Measurements from ENCODE around the gene CACNG4. TPM values are rescaled to one million over a fixed set of nuclear protein-coding genes. Genes with fewer than 3 reads are reported as not detected.

CACNG4 gene
- total RNA-seq, 1 experiment from 2014 or later = not detected

GRCh38 chr17:66938656-66939055 lies 25.9 kb upstream of the CACNG4 start:
- no peaks in the 10 kb centered on the region for H3K79me2 ChIP-seq (ENCODE audit: insufficient read depth, low read length)
- ChIA-PET RAD21 (ENCODE audit: low non-redundant PET in 1 of 2, low total read pairs in 2 of 2, uncharacterized antibody in 2 of 2, unreplicated experiment in 2 of 2) (no interaction called here), POLR2A (no interaction called here), CTCF (interaction anchor here (0.8 kb wide), 1 partner anchor 12 kb away, joined by 3 read pairs; no protein-coding TSS in a partner anchor)
- TF ChIP-seq SIN3A (IDR thresholded peaks at IDR 0.05; ENCODE audit: low read depth) (no peak), FOSL1 (IDR thresholded peaks at IDR 0.05; ENCODE audit: low read depth) (no peak), ZNF274 (IDR thresholded peaks at IDR 0.05; ENCODE audit: low read depth, low read length) (no peak), ELF1 (IDR thresholded peaks at IDR 0.05; ENCODE audit: borderline replicate concordance, low read depth) (no peak), CBX3 (IDR thresholded peaks at IDR 0.05; ENCODE audit: low read depth) (no peak), SP1 (IDR thresholded peaks at IDR 0.05; ENCODE audit: low read depth) (no peak), JUND (IDR thresholded peaks at IDR 0.05) (no peak), SRF (IDR thresholded peaks at IDR 0.05; ENCODE audit: low read depth) (no peak), YY1 (IDR thresholded peaks at IDR 0.05; ENCODE audit: extremely low read depth, insufficient replicate concordance, low read depth, low read length) (no peak), RAD21 (IDR thresholded peaks at IDR 0.05; ENCODE audit: low read depth) (no peak), POLR2AphosphoS5 (IDR thresholded peaks at IDR 0.05; ENCODE audit: low read depth, low read length) (no peak), EZH2 (IDR thresholded peaks at IDR 0.05) (no peak)
- TF ChIP-seq, protein P1, sequence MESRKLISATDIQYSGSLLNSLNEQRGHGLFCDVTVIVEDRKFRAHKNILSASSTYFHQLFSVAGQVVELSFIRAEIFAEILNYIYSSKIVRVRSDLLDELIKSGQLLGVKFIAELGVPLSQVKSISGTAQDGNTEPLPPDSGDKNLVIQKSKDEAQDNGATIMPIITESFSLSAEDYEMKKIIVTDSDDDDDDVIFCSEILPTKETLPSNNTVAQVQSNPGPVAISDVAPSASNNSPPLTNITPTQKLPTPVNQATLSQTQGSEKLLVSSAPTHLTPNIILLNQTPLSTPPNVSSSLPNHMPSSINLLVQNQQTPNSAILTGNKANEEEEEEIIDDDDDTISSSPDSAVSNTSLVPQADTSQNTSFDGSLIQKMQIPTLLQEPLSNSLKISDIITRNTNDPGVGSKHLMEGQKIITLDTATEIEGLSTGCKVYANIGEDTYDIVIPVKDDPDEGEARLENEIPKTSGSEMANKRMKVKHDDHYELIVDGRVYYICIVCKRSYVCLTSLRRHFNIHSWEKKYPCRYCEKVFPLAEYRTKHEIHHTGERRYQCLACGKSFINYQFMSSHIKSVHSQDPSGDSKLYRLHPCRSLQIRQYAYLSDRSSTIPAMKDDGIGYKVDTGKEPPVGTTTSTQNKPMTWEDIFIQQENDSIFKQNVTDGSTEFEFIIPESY (IDR thresholded peaks at IDR 0.05; ENCODE audit: extremely low read depth, insufficient replicate concordance, low read length) = no peak
- TF ChIP-seq, protein P2, sequence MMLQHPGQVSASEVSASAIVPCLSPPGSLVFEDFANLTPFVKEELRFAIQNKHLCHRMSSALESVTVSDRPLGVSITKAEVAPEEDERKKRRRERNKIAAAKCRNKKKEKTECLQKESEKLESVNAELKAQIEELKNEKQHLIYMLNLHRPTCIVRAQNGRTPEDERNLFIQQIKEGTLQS (IDR thresholded peaks at IDR 0.05) = no peak
- TF ChIP-seq, protein P3, sequence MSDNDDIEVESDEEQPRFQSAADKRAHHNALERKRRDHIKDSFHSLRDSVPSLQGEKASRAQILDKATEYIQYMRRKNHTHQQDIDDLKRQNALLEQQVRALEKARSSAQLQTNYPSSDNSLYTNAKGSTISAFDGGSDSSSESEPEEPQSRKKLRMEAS (IDR thresholded peaks at IDR 0.05) = no peak
- H3K36me3 ChIP-seq (ENCODE audit: control insufficient read depth in 1 of 2, insufficient read depth in 2 of 2, low read length in 2 of 2) = no peaks in the 10 kb centered on the region
- no peaks in the 10 kb centered on the region for H4K20me1 ChIP-seq (ENCODE audit: insufficient read depth)
- no peak overlapping the region for H3K27ac ChIP-seq (ENCODE audit: low read depth, low read length)
- intact Hi-C loops (cut with micrococcal nuclease) = no loop called here
- 0 out of 4 replicates have a peak, but pooled peaks cover 0 to 3% of the 10 kb centered on the region in 2 experiments for H3K4me1 ChIP-seq (ENCODE audit: control insufficient read depth in 1 of 2, insufficient read depth in 2 of 2, low read length in 2 of 2)
- H3K4me3 ChIP-seq (replicated peaks in 1 of 2; ENCODE audit: low read depth in 1 of 2, low read length in 2 of 2) = no peak overlapping the region
- BruUV-seq (replicated peaks) = no TSS peak
- no peaks in the 10 kb centered on the region for H3K9me2 ChIP-seq (ENCODE audit: insufficient read depth)
- peaks cover 0 to 8% of the 10 kb centered on the region in 2 experiments; a peak in 1 of 4 replicates for H3K9me3 ChIP-seq (ENCODE audit: control insufficient read depth in 1 of 2, insufficient read depth in 1 of 2, low read depth in 1 of 2, low read length in 2 of 2)
- no peak overlapping the region for H3K9ac ChIP-seq (ENCODE audit: low read length)
- no peak overlapping the region for H2AFZ ChIP-seq (ENCODE audit: low read depth, low read length, poor library complexity, severe bottlenecking)
- no peak for ATAC-seq
- no peaks in the 10 kb centered on the region for H3K27me3 ChIP-seq (ENCODE audit: insufficient read depth, low read length)
- no peak for DNase-seq (ENCODE audit: low read depth, low spot score)
- H3K4me2 ChIP-seq (ENCODE audit: low read length) = no peak overlapping the region

Data from HCT116 (cell line).